IMR-90 (cell line): ENCODE measurements around the gene BLMH.

ENCODE experiments used
- BHLHE40 ChIP-seq: fragments of 150-350 bp; IDR thresholded peaks from 2 replicates; pipeline ENCODE4 v1.6.1; 2016; ENCODE audit warnings: mild to moderate bottlenecking, low read depth, low read length
- CEBPB ChIP-seq: IDR thresholded peaks from 2 replicates; pipeline ENCODE4 v1.6.1; 2012; ENCODE audit warnings: low read depth, low read length, improper control_type of control experiment
- CHD1 ChIP-seq: IDR thresholded peaks from 2 replicates; pipeline ENCODE4 v1.6.1; 2012; ENCODE audit warnings: low read depth, low read length, improper control_type of control experiment
- MAFK ChIP-seq: IDR thresholded peaks from 2 replicates; pipeline ENCODE4 v1.6.1; 2012; ENCODE audit warnings: low read depth, low read length, improper control_type of control experiment
- MAZ ChIP-seq: IDR thresholded peaks from 2 replicates; pipeline ENCODE4 v1.6.1; 2012; ENCODE audit warnings: low read depth, mild to moderate bottlenecking, low read length, improper control_type of control experiment, moderate library complexity, borderline replicate concordance
- MXI1 ChIP-seq: IDR thresholded peaks from 2 replicates; pipeline ENCODE4 v1.6.1; 2012; ENCODE audit warnings: low read depth, mild to moderate bottlenecking, low read length, moderate library complexity, borderline replicate concordance
- NFE2L2 ChIP-seq: fragments of 150-350 bp; IDR thresholded peaks from 2 replicates; pipeline ENCODE4 v1.6.1; 2016; ENCODE audit warnings: low read depth, mild to moderate bottlenecking, low read length
- POLR2A ChIP-seq: IDR thresholded peaks from 2 replicates; pipeline ENCODE4 v1.6.1; 2012; ENCODE audit warnings: mild to moderate bottlenecking, low read depth, low read length
- RAD21 ChIP-seq: IDR thresholded peaks from 2 replicates; pipeline ENCODE4 v1.6.1; 2012; ENCODE audit warnings: low read length, improper control_type of control experiment
- RCOR1 ChIP-seq: IDR thresholded peaks from 2 replicates; pipeline ENCODE4 v1.6.1; 2012; ENCODE audit warnings: mild to moderate bottlenecking, low read length, improper control_type of control experiment; ENCODE audit not compliant: insufficient replicate concordance
- RFX5 ChIP-seq: IDR thresholded peaks from 2 replicates; pipeline ENCODE4 v1.8.0; 2012; ENCODE audit warnings: low read depth, mild to moderate bottlenecking, low read length, moderate library complexity
- SMC3 ChIP-seq: fragments of 150-350 bp; IDR thresholded peaks from 2 replicates; pipeline ENCODE4 v1.6.1; 2016; ENCODE audit warnings: low read depth, mild to moderate bottlenecking, antibody characterized with exemption, low read length, moderate library complexity
- TF ChIP-seq, protein P1 (sequence below): fragments of 150-350 bp; IDR thresholded peaks from 2 replicates; pipeline ENCODE4 v1.6.1; 2017; ENCODE audit warnings: mild to moderate bottlenecking, antibody characterized with exemption, low read length, low read depth
- TF ChIP-seq, protein P2 (sequence below): conservative IDR thresholded peaks from 2 replicates; pipeline ENCODE4 v1.5.1; 2012; ENCODE audit warnings: mild to moderate bottlenecking, low read depth, low read length, improper control_type of control experiment

DNA sequence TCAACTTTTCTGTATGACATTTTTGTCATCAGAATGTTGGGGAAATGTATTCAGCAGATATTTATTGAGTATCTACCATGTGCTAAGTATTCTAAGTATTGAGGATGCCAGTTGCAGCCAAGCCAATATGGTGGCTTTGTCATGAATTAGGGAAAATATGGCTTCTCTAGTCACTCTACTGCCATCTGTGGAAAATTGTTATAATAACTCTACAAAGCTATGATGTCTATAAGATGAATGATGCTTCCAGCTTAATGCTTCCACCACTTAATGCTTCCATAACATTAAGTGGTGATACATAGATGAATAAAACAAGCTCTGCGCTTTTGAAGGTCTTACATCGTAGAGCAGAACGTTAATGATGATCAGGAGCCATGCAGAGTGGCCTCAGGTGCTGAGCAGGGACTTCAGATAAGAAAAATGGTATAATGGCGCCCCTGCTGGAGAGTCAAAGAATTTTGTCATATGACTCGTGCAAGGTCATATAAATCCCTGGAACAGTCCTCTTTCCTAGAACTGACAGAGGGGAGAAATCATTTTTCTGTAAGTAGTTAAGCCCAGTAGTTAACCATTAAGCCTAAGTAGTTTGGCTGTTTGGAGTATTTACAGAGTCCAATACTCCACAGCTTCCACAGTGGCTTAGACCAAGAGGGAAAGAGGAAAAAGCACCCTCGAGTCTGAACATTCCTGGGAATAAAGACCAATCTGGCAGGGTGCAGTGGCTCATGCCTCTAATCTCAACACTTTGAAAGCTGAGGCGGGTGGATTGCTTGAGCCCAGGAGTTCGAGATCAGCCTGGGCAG lies 44.8 kb upstream of the BLMH start:
- TF ChIP-seq, protein P1, sequence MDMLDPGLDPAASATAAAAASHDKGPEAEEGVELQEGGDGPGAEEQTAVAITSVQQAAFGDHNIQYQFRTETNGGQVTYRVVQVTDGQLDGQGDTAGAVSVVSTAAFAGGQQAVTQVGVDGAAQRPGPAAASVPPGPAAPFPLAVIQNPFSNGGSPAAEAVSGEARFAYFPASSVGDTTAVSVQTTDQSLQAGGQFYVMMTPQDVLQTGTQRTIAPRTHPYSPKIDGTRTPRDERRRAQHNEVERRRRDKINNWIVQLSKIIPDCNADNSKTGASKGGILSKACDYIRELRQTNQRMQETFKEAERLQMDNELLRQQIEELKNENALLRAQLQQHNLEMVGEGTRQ: no peak
- TF ChIP-seq, protein P2, sequence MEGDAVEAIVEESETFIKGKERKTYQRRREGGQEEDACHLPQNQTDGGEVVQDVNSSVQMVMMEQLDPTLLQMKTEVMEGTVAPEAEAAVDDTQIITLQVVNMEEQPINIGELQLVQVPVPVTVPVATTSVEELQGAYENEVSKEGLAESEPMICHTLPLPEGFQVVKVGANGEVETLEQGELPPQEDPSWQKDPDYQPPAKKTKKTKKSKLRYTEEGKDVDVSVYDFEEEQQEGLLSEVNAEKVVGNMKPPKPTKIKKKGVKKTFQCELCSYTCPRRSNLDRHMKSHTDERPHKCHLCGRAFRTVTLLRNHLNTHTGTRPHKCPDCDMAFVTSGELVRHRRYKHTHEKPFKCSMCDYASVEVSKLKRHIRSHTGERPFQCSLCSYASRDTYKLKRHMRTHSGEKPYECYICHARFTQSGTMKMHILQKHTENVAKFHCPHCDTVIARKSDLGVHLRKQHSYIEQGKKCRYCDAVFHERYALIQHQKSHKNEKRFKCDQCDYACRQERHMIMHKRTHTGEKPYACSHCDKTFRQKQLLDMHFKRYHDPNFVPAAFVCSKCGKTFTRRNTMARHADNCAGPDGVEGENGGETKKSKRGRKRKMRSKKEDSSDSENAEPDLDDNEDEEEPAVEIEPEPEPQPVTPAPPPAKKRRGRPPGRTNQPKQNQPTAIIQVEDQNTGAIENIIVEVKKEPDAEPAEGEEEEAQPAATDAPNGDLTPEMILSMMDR: peak; percentile 55
- TF ChIP-seq CHD1: no peak
- TF ChIP-seq POLR2A: no peak
- TF ChIP-seq RAD21: peak; percentile 59
- no peak for TF ChIP-seq MAZ
- no peak for TF ChIP-seq BHLHE40
- no peak for TF ChIP-seq CEBPB
- peak; percentile 20; the same call in 1 of the 2 replicates for TF ChIP-seq SMC3
- TF ChIP-seq NFE2L2: no peak
- TF ChIP-seq MXI1: no peak
- TF ChIP-seq RFX5: no peak
- 0 out of 2 replicates have a peak, but pooled peaks have one; percentile 4 for TF ChIP-seq MAFK
- TF ChIP-seq RCOR1: no peak
